Adrenal gland (tissue), 12 donors: Measurements from ENCODE around the gene DOK4. TPM values are rescaled to one million over a fixed set of nuclear protein-coding genes. Genes with fewer than 3 reads are reported as not detected.
"Not testable (repeated sequence)": the region's sequence is repeated elsewhere in the genome, so short reads cannot be mapped to it uniquely, and the experiment has no call there.

Experiments
- DNase-seq, 7 donors: peaks; one replicate each; pipeline ENCODE4 v3.0.0-alpha.2; 2019 to 2020
- H3K27ac ChIP-seq, 5 donors: fragments of 200-600 bp; sonication (generic) in 4 of 5; 1 replicate in 3 of 5; 2 replicates in 2 of 5; pipeline versions ENCODE4 v1.5.1 to v1.8.0; 2016 to 2020; ENCODE audit warnings: mild to moderate bottlenecking in 1 of 5
- H3K27me3 ChIP-seq: fragments of 200-600 bp; 2 replicates; pipeline ENCODE4 v1.8.0; 2021
- H3K36me3 ChIP-seq, 2 donors: fragments of 200-600 bp; replicated peaks in 1 of 2; 1 replicate in 1 of 2; 2 replicates in 1 of 2; pipeline versions ENCODE4 v1.5.1 to v1.8.0; 2018 to 2022
- H3K4me1 ChIP-seq, 2 donors: fragments of 200-600 bp; replicated peaks in 1 of 2; 1 replicate in 1 of 2; 2 replicates in 1 of 2; pipeline versions ENCODE4 v1.5.1 to v1.8.0; 2018 to 2021
- H3K4me3 ChIP-seq, 4 donors: fragments of 200-600 bp; sonication (generic) in 3 of 4; one replicate each; pipeline ENCODE4 v1.5.1; 2016 to 2018
- H3K9me3 ChIP-seq, 3 donors: fragments of 200-600 bp; sonication (generic) in 1 of 3; replicated peaks in 1 of 3; 1 replicate in 2 of 3; 2 replicates in 1 of 3; pipeline versions ENCODE4 v1.5.1 to v1.8.0; 2016 to 2021
- CTCF ChIP-seq, 6 experiments: fragments of 450-650 bp in 4 of 6; fragments of 200-600 bp in 2 of 6; sonication (generic) in 1 of 6; IDR thresholded peaks; 1 replicate in 5 of 6; 2 replicates in 1 of 6; pipeline versions ENCODE4 v1.5.1 to v1.8.0; 2016 to 2021; ENCODE audit warnings: antibody characterized with exemption in 6 of 6, mild to moderate bottlenecking in 2 of 6, moderate library complexity in 1 of 6
- POLR2A ChIP-seq, 2 donors: fragments of 450-650 bp; IDR thresholded peaks; one replicate each; pipeline ENCODE4 v1.6.1; 2017; ENCODE audit warnings: antibody characterized with exemption in 2 of 2, mild to moderate bottlenecking in 2 of 2, moderate library complexity in 1 of 2
- WGBS, 4 donors: extraction: QIAGEN DNeasy Blood & Tissue Kit in 2 of 4; methylation state at CpG; one replicate each; pipeline versions ENCODE4 v1.1.5 to v1.1.7; 2013 to 2017; 5-methylcytosine and 5-hydroxymethylcytosine counted together
- intact Hi-C, 2 donors: fragments of 100-400 bp; cut with DNase I; formaldehyde crosslinking; loops; one replicate each; pipeline versions ENCODE4 v1.14.1 to v1.15.0; 2022 to 2023
- polyA plus RNA-seq, 3 donors: library from polyadenylated mRNA; stranded (reverse); fragments of 200-250 nt in 2 of 3; fragments of 350-450 nt in 1 of 3; fragmentation: Illumina TruSeq in 1 of 3; extraction: RNeasy Lipid Tissue Mini Kit (QIAGEN cat#74804) in 1 of 3; gene quantifications; one replicate each; pipeline ENCODE4 v1.2.3, GENCODE V29; 2013 to 2014
- total RNA-seq, 9 donors: library from RNA; depleted of rRNA in 4 of 9; stranded (reverse); fragments of >200 nt in 4 of 9; fragments of 120-200 nt in 1 of 9; fragmentation: NEBNext Ultra II Directional in 1 of 9; extraction: Animal tissue kit (Norgen Biotek cat#: 25700) in 1 of 9; gene quantifications; one replicate each; pipeline versions ENCODE4 v1.1.0 to v1.2.4, GENCODE V29; 2013 to 2023
- donor health status: healthy with polysubstance abuse.
- donor health status: Bipolar disorder and iron deficiency.
- donor health status: DM: yes; HTN: yes; CAD: no.
- donor health status: DM: no; HTN: no; CAD: no.
- donor health status: DM: no; HTN: no; CAD: no.
- donor health status: DM: yes; HTN: yes; CAD: no.

The DOK4 gene
- total and polyA plus RNA-seq, 12 donors: 4.3 to 36.1 (median 18.7) TPM

- no peaks in the 10 kb centered on the region for H3K27me3 ChIP-seq
- H3K27ac ChIP-seq: no peak overlapping the region
- TF ChIP-seq POLR2A (IDR thresholded peaks at IDR 0.05): no peak
- no peak for TF ChIP-seq CTCF (IDR thresholded peaks at IDR 0.05)
- H3K36me3 ChIP-seq: no peaks in the 10 kb centered on the region
- 76 to 84% (median 79%) methylated on average over 12 to 15 of the region's 15 CpGs for WGBS, 4 donors
- H3K9me3 ChIP-seq: no peaks in the 10 kb centered on the region
- intact Hi-C loops: no loop called here
- no peaks in the 10 kb centered on the region for H3K4me1 ChIP-seq
- DNase-seq: no peak
- H3K4me3 ChIP-seq: no peak overlapping the region
These were observed 17.1 kb upstream of the DOK4 start for GRCh38 chr16:57503366-57503765.

- Histone ChIP-seq H3K27me3 (no peaks in the 10 kb centered on the region), H3K9me3 (no peaks in the 10 kb centered on the region), H3K27ac (no peak overlapping the region), H3K36me3 (no peaks in the 10 kb centered on the region), H3K4me3 (no peak overlapping the region), H3K4me1 (no peaks in the 10 kb centered on the region)
- TF ChIP-seq POLR2A (IDR thresholded peaks at IDR 0.05) (no peak), CTCF (IDR thresholded peaks at IDR 0.05) (no peak)
- DNase-seq: no peak
- intact Hi-C loops: no loop called here
- 83 to 87% (median 86%) methylated on average over 12 of the region's 12 CpGs for WGBS, 4 donors
These were observed 15.9 kb upstream of the DOK4 start for GRCh38 chr16:57502048-57502775.

DNA sequence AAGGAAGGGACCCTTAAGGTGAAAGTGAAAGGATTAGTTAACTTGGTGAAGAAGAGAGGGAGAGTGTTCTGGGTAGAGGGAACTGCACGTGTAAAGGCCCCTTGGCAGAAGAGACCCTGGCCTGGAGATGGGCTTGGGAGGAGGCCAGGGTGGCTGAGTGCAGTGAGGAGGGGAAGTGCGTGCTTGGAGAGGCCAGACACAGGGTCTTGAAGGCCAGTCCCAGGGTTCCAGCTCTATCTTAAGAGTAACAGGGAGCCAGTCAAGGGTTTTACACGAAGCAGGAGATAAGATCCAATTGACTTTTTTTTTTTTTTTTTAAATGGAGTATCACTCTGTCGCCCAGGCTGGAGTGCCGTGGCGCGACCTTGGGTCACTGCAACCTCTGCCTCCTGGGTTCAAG is 15.2 kb upstream of the DOK4 start:
- Histone ChIP-seq H3K4me3 (no peak overlapping the region), H3K4me1 (no peaks in the 10 kb centered on the region), H3K27ac (no peak overlapping the region), H3K36me3 (no peaks in the 10 kb centered on the region), H3K9me3 (no peaks in the 10 kb centered on the region), H3K27me3 (no peaks in the 10 kb centered on the region)
- WGBS, 4 donors: 58 to 78% (median 75%) methylated on average over 7 of the region's 7 CpGs
- DNase-seq: no peak
- intact Hi-C loops: no loop called here
- TF ChIP-seq CTCF (IDR thresholded peaks at IDR 0.05): no peak
- TF ChIP-seq POLR2A (IDR thresholded peaks at IDR 0.05): no peak

GRCh38 chr16:57500578-57501111 is 14.4 kb upstream of the DOK4 start:
- Histone ChIP-seq H3K27ac (no peak overlapping the region), H3K27me3 (no peaks in the 10 kb centered on the region), H3K36me3 (no peaks in the 10 kb centered on the region), H3K4me1 (no peaks in the 10 kb centered on the region), H3K4me3 (no peak overlapping the region), H3K9me3 (no peaks in the 10 kb centered on the region)
- intact Hi-C loops: no loop called here
- DNase-seq: peak in 1 of 7 donors; percentile 21
- TF ChIP-seq CTCF (IDR thresholded peaks at IDR 0.05): no peak
- no peak for TF ChIP-seq POLR2A (IDR thresholded peaks at IDR 0.05)
- WGBS, 4 donors: 43 to 51% (median 47%) methylated on average over 7 to 9 of the region's 9 CpGs

DNA sequence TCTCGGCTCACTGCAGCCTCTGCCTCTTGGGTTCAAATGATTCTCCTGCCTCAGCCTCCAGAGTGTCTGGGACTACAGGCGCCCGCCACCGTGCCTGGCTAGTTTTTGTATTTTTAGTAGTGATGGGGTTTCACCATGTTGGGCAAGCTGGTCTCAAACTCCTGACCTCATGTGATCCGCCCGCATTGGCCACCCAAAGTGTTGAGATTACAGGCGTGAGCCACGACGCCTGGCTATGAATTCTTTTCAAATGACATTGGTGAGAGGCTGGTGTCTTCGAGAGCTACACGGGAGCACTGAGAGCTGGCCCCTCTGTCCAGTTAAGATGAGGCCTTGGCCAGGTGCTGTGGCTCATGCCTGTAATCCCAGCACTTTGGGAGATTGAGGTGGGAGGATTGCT is 13.6 kb upstream of the DOK4 start:
- H3K27ac ChIP-seq, H3K9me3 ChIP-seq, H3K27me3 ChIP-seq, H3K4me1 ChIP-seq, intact Hi-C loops, H3K4me3 ChIP-seq, H3K36me3 ChIP-seq, DNase-seq: not testable (repeated sequence)
- WGBS, 4 donors: 91 to 97% (median 94%) methylated on average over 11 of the region's 11 CpGs
